MM.1S (cell line): ENCODE measurements around the gene ACTR3C.

Experiments used
- CTCF ChIP-seq: fragments of 300-600 bp; sonication (generic); IDR thresholded peaks from 2 replicates; pipeline ENCODE4 v1.5.1; 2016; ENCODE audit warnings: antibody characterized with exemption, low read length, mixed read lengths
- EZH2 ChIP-seq: fragments of 300-600 bp; sonication (generic); optimal IDR thresholded peaks from 2 replicates; pipeline ENCODE3; 2017; ENCODE audit warnings: low read depth, mild to moderate bottlenecking, antibody characterized with exemption, low read length, mixed read lengths
- EZH2phosphoT487 ChIP-seq: fragments of 300-600 bp; sonication (generic); IDR thresholded peaks from 2 replicates; pipeline ENCODE4 v1.6.1; 2018; ENCODE audit warnings: antibody characterized with exemption, low read length

GRCh38 chr7:150344299-150344698 lies 21.0 kb upstream of the ACTR3C start:
- TF ChIP-seq EZH2phosphoT487 = no peak
- TF ChIP-seq CTCF = no peak
- no peak for TF ChIP-seq EZH2
